ENCODE data around the gene DENND4C.

Gene DENND4C

GRCh38 chr9:19420877-19421276 lies 190.4 kb downstream of the DENND4C start:
- no peak for DNase-seq
